ENCODE measurements around the gene TPCN2.
"Not testable (repeated sequence)": the region's sequence is repeated elsewhere in the genome, so short reads cannot be mapped to it uniquely, and the experiment has no call there.

TPCN2 gene

DNA sequence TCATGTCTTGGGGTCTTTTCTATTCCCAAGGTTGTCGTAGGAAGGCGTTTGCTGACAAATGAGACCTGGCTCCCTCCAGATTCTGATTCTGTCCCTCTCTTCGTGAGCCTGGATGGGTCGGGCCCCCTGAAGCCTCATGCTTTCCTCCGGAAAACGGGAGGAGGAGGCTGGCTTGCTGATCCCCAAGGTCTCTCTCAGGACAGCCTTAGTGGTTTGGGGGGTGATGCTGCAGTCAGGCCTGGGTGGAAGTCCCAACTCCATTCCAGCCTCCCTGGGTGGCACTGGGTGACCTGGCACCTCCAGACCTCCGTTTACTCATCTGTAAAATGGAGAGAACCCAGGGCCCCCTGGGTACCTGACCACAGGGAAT, 83.6 kb downstream of the TPCN2 start:
- H3K4me3 ChIP-seq (ENCODE audit: low read depth, low read length): no peak overlapping the region
- in situ Hi-C loops (cut with HindIII; ENCODE audit: low sequenced_read_pairs): no loop called here
- TF ChIP-seq, protein P1, sequence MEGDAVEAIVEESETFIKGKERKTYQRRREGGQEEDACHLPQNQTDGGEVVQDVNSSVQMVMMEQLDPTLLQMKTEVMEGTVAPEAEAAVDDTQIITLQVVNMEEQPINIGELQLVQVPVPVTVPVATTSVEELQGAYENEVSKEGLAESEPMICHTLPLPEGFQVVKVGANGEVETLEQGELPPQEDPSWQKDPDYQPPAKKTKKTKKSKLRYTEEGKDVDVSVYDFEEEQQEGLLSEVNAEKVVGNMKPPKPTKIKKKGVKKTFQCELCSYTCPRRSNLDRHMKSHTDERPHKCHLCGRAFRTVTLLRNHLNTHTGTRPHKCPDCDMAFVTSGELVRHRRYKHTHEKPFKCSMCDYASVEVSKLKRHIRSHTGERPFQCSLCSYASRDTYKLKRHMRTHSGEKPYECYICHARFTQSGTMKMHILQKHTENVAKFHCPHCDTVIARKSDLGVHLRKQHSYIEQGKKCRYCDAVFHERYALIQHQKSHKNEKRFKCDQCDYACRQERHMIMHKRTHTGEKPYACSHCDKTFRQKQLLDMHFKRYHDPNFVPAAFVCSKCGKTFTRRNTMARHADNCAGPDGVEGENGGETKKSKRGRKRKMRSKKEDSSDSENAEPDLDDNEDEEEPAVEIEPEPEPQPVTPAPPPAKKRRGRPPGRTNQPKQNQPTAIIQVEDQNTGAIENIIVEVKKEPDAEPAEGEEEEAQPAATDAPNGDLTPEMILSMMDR (IDR thresholded peaks at IDR 0.05; ENCODE audit: low read depth, low read length): no peak
- DNase-seq (ENCODE audit: low read depth, low spot score): no peak

DNA sequence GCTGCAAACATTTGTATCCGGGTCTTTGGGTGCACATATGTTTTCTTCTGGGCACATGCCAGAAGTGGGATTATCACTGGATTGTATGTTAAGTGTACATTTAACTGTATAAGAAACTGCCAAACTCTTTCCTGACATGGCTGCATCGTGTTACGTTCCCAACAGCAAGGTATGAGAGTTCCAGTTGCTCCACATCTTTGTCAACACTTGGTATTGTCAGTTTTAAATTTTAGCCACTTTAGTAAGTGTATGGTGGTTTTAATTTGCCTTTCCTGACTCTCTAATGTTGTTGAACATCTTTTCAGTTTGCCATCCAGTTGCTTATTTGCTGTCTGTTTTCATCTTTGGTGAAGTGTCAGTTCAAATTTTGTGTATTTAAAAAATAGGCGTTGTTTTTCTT, 84.5 kb downstream of the TPCN2 start:
- no peak for DNase-seq (ENCODE audit: low read depth, low spot score)
- in situ Hi-C loops (cut with HindIII; ENCODE audit: low sequenced_read_pairs): no loop called here
- H3K4me3 ChIP-seq (ENCODE audit: low read depth, low read length): no peak overlapping the region
- TF ChIP-seq, protein P1 (IDR thresholded peaks at IDR 0.05; ENCODE audit: low read depth, low read length): no peak

DNA sequence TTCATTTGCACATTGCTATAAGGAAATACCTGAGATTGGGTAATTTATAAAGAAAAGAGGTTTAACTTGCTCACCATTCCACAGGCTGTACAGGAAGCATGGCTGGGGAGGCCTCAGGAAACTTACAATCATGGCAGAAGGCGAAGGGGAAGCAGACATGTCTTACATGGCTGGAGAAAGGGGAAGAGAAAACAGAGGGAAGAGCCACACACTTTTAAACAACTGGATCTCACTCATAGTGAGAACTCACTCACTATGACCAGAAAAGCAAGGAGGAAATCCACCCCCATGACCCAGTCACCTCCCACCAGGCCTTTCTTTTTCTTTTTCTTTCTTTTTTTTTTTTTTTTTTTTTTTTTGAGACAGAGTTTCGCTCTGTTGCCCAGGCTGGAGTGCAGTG, 85.5 kb downstream of the TPCN2 start:
- in situ Hi-C loops (cut with HindIII; ENCODE audit: low sequenced_read_pairs); DNase-seq (ENCODE audit: low read depth, low spot score); H3K4me3 ChIP-seq (ENCODE audit: low read depth, low read length): not testable (repeated sequence)

DNA sequence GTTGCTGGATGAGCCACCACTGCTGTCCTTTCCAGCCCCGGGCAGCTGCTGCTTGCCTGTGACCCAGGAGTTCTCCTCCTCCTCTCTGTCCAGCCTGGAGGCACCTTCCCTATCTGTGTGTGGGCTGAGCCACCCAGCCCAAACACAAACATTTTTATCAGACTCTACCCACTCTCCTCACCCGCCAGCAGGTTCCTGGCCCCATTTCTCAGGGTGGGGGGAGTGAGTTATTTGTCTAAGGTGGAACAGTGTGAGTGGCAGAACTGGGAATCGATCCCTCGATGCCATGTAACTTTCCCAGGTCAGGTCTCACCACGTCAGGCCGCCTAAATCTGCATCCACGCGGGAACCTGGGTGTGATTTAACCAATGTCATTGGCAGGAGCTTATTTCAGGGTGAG, 86.2 kb downstream of the TPCN2 start:
- H3K4me3 ChIP-seq (ENCODE audit: low read depth, low read length): no peak overlapping the region
- TF ChIP-seq, protein P1 (IDR thresholded peaks at IDR 0.05; ENCODE audit: low read depth, low read length): no peak
- DNase-seq (ENCODE audit: low read depth, low spot score): no peak
- in situ Hi-C loops (cut with HindIII; ENCODE audit: low sequenced_read_pairs): no loop called here

DNA sequence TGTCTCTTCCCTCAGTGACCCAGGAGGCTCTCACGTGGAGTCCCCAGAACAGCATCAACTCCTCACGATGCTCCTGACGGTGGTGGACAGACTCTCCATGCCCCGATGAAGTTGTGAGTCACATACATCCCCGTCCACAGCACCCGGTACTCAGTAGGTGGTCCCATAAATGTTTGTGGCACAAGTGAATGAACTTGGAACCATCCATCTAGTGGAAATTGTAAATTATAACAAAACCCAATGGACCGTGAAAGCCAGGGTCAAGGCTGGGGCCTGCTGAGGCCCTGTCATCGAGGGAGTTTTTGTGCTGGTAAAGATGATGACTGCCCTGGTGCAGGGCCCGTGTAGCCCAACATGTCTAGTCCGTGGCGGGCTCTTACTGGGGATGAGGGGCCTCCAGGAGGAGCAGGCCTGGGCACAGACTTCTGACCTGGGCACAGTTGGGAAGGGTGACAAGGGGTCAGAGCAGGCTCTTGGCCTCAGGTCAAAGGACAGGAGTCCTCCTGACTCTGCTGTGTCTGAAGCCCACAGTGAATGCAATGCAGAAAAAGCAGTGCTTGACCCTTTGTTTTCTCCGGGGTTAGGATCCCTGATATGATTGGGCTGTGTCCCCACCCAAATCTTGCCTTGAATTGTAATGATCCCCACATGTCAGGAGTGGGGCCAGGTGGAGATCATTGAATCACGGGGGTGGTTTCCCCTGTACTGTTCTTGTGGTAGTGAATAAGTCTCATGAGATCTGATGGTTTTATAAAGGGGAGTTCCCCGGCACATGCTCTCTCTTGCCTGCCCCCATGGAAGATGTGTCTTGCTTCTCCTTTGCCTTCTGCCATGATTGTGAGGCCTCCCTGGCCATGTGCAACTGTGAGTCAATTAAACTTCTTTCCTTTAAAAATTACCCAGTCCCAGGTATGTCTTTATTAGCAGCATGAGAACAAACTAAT, 87.0 kb downstream of the TPCN2 start:
- in situ Hi-C loops (cut with HindIII; ENCODE audit: low sequenced_read_pairs): no loop called here
- TF ChIP-seq, protein P1 (IDR thresholded peaks at IDR 0.05; ENCODE audit: low read depth, low read length): no peak
- no peak overlapping the region for H3K4me3 ChIP-seq (ENCODE audit: low read depth, low read length)
- DNase-seq (ENCODE audit: low read depth, low spot score): no peak

DNA sequence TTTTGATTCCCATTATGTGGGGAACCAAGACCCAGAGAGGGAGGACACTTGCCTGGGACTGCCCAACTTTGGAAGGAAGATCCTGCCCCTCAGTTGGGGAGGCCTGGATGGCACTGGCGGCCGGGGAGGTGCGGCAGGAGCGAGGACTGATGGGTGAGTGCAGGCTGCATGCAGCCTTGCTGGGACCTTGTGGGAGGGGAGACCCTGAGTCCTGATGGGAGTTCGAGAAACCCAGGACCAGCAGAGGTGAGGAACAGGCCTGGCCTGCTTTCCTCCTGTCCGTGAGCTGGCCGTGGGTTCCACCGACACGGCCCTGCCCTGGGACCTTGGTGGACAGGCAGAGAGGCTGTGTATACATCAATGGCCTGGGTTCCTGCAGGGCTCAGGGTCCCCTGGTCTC, 87.7 kb downstream of the TPCN2 start:
- in situ Hi-C loops (cut with HindIII; ENCODE audit: low sequenced_read_pairs): no loop called here
- no peak for DNase-seq (ENCODE audit: low read depth, low spot score)
- no peak overlapping the region for H3K4me3 ChIP-seq (ENCODE audit: low read depth, low read length)
- TF ChIP-seq, protein P1 (IDR thresholded peaks at IDR 0.05; ENCODE audit: low read depth, low read length): no peak

DNA sequence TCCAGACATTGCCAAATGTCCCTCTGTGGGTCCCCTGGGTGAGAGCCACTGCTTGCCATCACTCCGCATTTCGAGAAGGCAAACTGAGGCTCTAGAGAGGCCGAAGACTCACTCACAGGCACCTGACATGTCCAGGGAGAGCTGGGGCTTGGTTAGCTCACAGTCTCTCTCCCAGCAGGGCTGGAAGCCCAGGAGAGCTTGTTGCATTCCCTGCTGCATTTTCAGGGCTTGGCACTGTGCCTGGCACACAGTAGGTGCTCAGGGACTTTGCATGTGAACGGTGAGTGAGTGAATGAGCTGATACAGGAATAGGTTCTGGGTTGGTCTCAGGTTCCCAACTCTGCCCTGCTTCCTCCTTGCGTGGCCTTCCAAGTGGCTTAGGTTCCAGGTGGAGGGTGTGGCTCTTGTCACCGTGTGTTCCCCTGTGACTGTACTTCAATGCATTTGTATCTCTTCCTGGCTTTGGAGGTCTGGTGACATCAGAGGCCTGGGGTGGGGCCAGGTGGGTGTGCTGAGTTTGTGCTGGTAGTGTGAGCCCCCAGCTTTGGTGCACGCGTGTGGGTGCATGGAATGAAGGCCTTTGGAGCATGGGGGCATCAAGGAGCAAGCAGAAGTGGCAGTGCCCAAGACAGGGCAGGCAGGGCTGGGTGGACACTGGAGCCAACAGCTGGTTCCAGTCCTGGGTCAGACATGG, 88.6 kb downstream of the TPCN2 start:
- in situ Hi-C loops (cut with HindIII; ENCODE audit: low sequenced_read_pairs): no loop called here
- DNase-seq (ENCODE audit: low read depth, low spot score): no peak
- TF ChIP-seq, protein P1 (IDR thresholded peaks at IDR 0.05; ENCODE audit: low read depth, low read length): no peak
- no peak overlapping the region for H3K4me3 ChIP-seq (ENCODE audit: low read depth, low read length)

Measured in astrocyte of the spinal cord (primary cell).